Right renal cortex interstitium (tissue), 3 donors: ENCODE measurements around the gene GNG12. TPM values are rescaled to one million over a fixed set of nuclear protein-coding genes. Genes with fewer than 3 reads are reported as not detected.

ENCODE experiments used
- DNase-seq, 3 donors: peaks; one replicate each; pipeline ENCODE4 v3.0.0-alpha.2; 2013; ENCODE audit warnings: low read depth in 3 of 3, low spot score in 2 of 3
- polyA plus RNA-seq, 3 donors: library from polyadenylated mRNA; unstranded; fragments of 120-200 nt; gene quantifications; one replicate each; pipeline ENCODE4 v1.2.1, GENCODE V29; 2013; ENCODE audit not compliant: insufficient read length in 3 of 3

GNG12 gene
- polyA plus RNA-seq, 3 donors = 103 to 112 (median 110) TPM

DNA sequence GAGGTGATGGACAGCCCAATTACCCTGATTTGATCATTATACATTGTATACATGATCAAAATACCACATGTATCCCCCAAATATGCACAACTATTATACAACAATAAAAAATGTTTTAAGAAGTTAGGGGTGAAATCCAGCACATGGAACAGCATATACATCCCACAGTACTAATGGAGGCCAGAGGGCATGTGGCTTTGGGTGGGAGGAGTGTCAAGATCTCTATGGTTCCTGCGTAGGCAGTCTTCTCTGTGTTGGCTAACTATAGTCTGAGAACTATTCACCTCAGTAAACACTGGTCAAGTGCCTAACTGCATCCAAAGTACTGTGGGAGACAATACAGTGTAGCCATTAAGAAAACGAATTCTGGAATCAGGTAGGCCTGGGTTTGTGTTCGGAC, 74.2 kb downstream of the GNG12 start:
- no peak for DNase-seq

DNA sequence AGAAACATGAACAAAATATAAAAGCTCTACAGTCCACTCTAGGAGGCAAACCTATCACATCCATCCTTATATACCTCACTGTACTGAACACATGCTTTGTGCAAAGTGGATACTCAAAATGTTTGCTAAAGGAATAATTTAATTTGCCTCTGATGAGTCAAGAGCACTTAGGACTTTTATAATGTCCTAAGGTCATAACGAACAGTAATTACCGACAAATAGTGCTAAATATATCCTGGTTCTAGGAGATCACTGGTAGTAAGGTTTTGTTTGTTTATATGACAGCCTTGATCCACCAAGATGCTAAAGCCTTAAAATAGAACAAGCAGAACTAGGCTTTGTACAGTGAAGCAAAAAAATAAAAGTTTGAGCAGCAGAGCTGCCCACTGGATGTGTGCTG, 77.6 kb downstream of the GNG12 start:
- DNase-seq = no peak

DNA sequence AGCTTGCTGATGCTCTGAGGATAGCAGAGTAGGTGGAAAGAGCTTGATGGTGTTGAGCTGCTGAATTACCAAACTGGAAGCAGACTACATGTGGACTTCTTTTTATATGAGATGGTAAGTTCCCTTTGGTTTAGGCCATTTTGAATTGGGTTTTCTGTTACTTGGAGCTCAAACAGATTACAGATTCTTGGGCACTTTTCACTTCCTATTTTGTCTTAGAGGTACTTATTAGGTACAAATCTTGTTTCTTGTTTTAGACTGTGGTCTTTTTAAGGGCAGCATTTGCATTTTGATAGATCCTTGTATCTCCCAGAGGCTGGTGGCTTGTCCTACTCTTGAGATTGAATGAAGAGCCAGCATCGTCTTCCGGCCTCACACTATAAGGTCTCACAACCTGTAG, 78.1 kb downstream of the GNG12 start:
- DNase-seq = no peak

DNA sequence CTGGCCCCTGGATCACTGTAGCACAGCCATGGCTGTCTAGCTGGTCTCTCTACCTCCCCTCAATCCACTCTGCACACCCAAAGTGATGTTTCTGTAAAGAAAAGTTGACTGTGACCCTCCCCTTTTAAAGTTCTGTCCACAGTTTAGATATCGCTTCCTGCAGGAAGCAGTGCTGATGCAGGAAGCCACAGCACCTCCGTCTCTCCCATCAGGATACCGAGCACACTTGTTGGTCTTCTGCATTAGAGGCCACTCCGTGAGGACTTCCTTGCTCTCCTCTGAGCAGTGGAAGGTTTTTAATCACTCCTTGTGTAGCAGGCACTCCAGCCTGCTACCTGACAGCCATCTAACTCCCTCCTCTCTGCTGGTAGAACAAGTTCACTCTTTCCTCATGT, 78.7 kb downstream of the GNG12 start:
- no peak for DNase-seq

DNA sequence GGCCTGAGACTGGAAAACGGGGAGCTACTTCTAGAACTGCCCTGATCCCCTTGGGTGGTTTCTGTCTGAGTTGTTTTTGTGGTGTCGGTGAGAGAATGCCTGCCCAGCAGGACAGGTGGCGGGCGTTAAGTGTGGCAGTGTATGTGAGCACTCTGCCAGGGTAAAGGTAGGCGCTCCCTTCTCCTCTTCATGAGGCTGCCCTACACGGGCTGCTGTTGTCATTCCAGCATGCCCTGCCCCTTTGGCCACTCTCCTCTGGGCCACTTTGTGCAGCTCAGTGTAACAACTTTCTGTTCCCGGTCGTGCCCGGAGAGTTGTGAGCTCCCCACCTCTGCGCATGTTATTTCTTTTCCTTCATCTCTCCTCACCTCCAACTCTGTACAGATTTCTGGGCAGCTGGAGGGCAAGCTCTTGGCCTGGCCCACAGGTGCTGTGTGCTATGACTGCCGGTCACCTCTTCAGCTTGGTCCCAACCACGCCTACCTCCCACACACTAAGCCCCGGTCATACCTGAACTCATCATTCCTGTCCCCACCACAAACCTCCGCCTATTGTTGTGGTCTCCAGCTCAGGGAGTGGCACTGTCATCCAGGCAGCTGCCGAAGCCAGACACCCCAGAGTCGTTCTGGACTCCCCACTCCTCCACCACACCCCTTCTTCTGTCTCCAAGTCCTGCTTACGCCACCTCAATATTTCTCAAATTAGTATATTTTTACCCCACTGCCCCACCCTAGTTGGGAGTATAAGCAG, 79.3 kb downstream of the GNG12 start:
- DNase-seq = no peak

DNA sequence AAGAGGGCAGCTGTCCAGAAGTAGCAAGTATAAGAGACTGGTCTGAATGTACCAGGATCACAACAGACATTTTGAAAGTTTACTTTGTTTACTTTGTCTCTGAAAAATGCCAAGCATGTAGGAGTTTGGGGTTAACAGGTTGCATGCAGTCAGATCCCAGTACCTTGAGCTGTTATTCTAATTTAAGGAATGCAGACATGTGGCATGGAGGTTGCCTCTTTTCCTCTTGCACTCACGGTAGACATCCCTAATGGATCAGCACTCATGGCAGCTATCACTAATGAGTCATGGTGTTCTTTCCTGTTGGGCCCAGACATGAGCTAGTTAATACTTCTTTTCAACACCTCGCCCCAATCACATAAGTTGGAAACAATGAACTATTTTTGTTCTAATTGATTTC, 81.0 kb downstream of the GNG12 start:
- DNase-seq = no peak

DNA sequence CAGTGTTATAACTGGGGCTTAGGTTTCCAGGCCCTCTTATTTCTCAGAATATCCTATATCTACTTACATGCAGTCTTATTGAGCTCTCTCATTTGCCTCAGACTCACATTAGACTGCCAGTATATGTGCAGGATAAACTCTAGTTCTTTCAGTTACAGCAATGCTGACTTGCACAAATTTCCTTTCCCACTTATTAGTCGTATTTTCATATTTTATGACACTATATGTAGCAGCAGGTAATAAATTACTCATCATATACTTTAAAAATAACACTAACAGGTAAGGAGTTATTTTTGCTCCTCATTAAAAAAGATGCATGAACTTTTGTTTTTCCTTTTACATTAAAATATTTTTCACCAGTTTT, 82.6 kb downstream of the GNG12 start:
- no peak for DNase-seq

DNA sequence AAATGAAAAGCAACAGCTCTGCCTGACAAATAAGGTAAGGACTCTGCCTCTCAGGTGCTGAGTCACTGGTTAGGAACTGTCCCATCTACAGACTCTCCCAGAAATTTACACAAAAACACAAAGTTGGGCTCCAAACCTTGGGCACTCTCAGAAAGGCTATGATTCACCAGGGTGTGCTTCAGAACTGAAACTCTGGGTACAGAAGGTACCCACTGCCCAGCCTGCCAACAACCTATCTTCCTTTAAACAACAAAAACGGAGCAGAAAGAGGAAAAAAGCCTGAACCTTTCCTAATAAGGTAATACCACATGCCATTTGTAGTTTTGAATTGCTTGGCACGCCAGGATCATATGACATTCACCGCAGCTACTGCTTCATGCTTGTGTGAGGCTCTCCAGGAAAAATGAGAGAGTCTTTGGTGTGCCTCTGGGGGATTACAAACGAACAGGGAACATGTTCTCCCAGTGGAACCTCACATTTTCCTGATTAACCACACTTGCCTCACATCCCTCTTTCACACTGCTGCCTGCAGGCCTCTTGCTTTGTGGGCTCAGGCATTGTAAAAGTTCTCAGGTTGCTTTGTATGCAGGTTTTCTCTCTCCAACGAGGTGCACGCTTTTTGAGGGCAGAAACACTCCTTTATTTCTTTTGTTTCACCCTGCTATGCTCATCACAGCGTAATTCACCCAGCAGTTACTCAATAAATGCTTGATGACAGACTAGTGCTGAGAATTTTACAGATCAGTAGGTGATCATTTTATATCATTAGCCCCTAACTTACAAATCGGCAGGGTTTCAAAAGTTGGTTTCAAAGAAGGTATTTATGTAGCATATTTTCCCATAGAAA, 83.2 kb downstream of the GNG12 start:
- no peak for DNase-seq

DNA sequence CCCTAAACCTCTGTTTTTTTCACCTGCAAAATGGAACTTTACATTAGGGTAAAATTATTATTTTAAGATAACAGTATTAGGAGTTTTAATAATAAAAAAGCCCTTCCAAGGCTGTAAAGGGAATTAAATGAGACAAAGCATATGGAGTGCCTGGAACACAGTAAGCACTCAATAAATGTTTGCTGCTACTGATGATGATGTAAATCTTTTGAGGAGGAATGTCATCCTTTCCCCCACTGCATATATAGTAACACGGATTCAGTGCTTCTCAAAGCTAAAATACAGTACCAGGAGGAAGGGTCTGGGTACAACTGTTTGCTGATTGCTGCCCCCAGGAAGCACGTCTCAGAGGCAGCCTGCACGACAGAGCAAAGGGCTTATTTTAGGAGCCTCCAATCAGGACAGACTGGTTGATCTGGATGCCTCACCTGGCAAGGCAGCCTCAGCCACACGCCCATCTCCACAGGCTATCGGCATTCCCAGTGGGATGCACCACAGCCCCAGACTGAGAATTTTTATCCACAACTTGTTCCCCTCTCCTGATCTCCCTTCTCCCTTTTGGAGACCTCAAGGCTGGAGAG, 83.9 kb downstream of the GNG12 start:
- DNase-seq = no peak

DNA sequence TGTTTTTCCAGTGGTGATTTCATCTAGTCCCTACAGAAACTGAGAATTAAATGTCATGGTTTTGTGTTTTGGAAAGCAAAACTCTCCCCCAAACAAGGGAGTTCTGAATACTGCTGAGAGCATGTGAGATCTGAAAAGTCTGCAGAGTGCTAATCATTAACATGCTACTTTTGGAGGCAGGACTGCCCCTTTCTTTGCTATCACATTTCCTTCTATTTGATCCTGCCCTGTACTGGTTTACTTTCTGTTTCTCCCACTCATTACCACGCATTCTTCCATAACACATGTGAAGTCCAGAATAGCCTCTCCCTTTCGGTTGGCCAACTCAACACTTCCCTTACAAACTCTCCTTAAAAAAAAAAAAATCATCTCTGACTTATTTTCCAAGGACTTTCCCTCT, 84.6 kb downstream of the GNG12 start:
- DNase-seq = no peak

DNA sequence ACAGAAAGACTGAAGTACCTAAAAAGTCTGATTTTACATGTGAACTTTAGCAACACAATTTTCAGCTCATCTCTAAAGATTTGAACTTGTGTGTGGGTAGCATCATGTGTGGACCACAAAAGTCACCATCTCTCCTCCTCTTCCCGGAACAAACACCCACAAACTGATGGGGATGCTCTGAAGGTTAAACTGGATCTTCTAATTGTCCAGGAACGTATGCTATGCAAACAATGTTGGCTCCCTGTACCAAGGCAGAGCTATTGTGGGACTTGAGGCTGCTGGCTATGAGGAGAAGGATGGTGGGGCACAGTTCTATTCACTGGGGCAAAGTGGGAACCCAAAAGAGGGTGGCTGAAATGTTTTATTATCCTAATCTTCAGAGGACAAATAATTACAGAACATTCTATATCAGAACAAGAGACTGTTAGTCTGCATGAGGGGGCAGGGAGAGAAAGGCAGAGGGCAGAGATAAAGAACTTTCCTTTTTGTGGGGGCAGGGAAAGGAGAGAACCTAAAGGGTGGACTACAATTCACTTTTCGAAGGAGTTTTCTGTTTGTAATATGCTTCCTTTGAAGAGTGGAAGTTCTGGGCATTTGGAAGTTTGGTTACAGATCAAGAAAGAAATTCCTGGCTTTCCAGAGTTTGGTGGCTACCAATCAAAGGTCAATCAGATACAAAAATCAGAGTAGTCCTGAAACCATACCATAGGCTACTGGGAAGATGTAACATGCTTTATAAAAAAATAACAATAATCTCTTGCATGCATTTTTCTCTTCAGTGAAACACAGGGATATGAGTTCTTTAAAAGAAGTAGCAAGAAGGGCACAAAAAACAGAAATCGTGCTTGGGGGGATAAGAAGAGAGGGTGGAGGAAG, 85.4 kb downstream of the GNG12 start:
- DNase-seq = no peak

DNA sequence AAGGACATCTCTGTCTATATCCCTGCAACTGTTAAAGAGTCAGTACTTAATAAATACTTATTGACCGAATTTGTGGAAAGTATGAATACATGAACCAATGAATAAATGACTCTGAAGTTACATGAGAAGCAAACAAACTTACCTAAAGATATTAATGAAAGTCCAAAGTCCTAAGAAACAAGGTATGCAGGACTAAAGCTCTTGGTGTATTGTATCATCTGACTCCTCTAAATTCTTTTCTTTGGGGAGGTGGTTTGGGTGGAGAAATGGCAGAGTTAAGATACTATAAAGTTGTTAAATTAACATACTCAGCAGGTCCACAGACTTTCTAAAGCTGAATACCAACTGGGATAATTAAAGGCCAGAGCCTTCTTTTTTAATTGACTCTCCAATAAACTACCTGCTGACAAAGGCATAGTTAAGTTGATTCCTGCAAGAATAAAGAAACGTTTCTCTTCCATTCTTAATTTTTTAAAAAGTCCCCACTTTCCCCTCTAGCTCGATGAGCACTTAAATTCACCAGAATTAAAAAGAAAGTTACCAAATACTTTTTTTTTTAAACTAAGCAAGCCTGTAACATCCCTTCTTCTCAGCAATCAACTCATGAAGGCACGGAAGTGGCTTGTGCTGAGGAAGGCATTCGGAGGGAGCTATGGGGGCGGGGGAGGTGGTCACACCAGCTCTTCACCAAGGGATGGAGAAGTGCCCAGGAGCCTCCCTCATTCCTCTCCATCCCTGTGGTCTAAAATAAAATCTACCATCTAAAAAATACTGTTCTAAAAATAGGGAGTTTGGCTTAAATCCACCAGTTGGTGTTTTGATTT, 87.2 kb downstream of the GNG12 start:
- no peak for DNase-seq

DNA sequence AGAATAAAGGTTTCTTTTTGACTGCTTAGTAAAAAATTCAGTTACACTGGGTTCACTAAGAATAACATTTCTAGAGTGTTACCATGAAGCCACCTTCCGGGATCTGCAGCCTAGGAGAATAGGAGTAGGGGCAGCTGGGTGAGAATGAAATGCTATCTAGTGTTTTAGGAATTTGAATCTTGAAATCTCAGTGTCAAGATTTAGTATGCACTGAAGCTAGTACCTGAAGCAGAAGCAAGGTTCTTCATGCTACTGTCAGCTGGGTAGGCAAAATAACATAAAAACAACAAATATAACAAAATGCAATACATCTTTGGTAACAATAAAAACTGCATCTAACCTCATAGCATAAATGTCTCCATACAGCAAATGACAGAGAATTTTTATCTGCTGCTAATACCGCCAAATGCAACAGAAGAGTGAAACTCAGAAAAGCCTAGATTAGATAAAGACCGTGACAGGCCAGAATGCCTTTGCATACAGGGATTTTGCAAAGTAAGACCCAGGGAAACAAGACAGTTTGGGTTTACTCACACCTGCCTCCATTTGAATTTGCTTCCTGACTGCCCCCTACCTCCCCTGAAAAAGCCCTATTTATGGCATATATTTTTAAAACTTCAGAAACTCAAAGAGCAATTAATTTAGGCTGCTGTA, 90.1 kb downstream of the GNG12 start:
- no peak for DNase-seq

DNA sequence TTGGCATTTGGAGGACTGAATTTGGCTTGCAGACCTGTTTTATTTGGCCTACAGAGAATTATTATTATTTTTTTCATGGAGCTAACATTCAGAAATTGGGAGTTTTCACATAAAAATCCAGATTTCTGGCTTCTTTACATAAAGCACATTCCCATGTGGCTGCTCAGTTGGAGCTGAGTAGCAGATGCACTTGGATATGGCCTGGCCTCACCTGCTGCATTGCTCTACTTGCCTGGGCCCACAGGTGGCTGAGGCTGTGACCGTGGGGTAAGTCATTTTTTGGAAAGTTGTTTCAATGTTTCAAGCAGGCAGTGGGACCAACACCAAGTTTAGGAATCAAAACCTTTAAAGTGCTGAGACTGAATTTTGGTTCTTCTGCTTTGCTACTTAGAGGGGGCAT, 91.5 kb downstream of the GNG12 start:
- DNase-seq = no peak

DNA sequence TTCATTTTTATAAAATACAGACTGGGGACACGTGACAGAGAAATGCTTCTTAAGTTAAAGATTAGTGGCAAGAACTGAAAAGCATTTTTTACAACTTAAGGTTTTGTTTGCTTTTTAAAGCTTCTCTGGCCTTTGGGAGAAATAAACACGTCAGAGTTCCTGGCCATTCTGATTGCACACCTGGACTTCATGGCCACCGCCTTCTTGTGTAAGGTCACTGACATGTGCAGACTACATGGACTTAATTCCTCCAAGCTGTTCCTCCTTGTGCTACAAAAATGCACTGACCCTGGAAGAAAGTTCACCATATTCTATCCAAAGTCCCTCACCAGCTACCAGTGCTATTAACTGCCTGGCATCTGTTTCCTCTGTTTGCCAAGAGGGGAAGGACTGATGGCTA, 92.1 kb downstream of the GNG12 start:
- no peak for DNase-seq

DNA sequence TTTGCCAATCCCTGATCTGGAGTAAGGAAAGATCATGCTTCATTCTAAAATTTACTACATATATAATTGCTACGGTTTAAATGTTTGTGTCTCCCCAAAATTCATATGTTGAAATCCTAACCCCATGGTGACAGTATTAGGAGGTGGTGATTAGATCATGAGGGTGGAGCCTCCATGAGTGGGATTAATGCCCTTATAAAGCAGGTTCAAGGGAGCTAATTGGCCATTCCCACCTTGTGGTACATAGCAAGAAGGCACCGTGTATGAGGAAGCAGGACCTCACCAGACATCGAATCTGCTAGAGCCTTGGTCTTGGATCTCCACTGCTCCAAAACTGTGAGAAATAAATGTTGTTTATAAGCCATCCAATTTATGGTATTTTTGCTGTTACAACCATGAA, 92.7 kb downstream of the GNG12 start:
- no peak for DNase-seq

DNA sequence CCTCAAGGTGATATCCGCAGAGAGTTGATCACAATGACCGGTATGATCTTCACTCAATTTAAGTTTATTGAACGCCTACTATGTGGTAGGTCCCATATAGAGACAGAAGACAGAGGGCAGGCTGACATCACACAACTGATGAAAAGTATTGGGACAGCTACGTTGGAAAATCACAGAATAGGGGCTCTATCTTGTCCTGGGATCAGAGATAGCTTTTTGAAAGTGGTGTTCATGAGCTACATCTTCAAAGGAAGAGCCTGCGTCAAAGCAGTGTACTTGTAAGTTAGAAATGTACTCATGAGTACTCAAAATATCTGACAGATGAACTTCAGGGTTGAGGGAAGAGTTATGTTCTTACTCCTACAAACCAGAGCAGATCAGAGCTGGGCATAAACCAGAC, 93.9 kb downstream of the GNG12 start:
- no peak for DNase-seq

DNA sequence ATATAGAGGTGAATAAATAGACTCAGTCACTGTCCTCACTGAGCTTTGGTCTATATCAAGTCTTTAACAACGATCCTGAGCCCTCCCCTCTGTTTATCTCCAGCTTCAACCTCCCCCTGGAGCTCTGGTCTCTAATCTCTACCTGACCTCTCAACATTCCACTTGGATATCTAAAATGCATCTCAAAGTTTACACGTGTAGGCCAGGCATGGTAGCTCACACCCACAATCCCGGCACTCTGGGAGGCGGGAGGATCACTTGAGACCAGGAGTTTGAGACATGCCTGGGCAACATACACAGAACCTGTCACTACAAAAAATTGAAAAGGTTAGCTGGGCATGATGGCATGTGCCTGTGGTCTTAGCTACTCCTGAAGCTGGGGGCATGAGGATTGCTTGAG, 94.9 kb downstream of the GNG12 start:
- no peak for DNase-seq

DNA sequence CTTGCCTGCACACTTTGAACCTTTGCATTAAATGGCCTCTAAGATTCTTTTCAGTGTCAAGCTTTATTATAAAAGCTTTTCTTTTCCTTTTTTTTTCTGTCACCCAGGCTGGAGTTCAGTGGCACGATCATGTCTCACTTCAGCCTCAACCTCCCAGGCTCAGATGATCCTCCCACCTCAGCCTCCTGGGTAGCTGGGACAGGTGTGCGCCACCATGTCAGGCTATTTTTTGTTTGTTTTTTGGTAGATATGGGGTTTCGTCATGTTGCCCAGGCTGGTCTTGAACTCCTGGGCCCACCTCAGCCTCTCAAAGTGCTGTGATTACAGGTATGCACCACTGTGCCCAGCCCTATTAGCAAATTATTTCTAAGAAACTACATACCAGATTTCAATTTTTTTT, 95.4 kb downstream of the GNG12 start:
- no peak for DNase-seq

DNA sequence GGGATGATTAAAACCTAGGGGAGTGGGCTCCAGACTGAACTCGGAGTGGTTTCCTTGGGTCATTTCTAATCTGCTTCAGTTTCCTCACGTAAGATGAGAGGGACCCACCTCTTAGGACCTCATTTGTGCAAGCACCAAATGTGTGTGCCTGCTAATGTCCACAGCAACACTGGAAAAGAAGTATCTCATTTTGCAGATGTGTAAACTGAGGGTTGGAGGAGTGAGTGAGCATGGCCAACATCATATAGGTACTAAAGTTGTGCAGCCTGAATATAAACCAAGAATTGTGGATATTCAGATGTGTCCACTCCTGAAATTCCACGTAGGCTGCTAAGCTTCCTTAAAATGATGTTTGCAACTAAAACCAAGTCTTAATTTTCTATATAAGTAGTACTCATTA, 96.5 kb downstream of the GNG12 start:
- DNase-seq = no peak
